HG03066 (cell line): ENCODE data around the gene SPATA20.

ENCODE experiments used
- ATAC-seq: cut with Tn5 transposase; IDR thresholded peaks from one replicate; pipeline ENCODE4 v1.9.1; 2021; ENCODE audit warnings: low read depth; ENCODE audit not compliant: unreplicated experiment

SPATA20 gene

GRCh38 chr17:50557630-50558029 lies 10.7 kb downstream of the SPATA20 start:
- no peak for ATAC-seq

DNA sequence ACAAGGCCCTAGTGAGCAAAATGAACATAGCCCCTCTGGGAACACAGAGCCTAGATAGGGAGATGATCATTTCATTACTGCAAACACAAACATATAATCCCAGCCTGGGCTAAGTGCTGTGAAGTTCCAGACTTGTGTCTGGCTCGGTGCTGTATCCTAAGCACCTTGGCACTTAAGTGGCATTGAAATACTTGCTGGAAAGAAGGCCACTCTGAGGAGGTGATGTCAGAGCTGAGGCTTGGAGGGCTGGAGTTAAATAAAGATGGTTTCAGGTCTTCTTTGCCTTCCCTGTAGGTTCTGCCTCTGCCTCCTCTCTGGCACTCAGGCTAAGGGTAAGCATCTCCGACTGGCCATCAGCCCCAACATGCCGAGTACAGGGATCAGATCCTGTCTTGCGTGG lies 11.1 kb downstream of the SPATA20 start:
- no peak for ATAC-seq

GRCh38 chr17:50558581-50558940 lies 11.6 kb downstream of the SPATA20 start:
- no peak for ATAC-seq

DNA sequence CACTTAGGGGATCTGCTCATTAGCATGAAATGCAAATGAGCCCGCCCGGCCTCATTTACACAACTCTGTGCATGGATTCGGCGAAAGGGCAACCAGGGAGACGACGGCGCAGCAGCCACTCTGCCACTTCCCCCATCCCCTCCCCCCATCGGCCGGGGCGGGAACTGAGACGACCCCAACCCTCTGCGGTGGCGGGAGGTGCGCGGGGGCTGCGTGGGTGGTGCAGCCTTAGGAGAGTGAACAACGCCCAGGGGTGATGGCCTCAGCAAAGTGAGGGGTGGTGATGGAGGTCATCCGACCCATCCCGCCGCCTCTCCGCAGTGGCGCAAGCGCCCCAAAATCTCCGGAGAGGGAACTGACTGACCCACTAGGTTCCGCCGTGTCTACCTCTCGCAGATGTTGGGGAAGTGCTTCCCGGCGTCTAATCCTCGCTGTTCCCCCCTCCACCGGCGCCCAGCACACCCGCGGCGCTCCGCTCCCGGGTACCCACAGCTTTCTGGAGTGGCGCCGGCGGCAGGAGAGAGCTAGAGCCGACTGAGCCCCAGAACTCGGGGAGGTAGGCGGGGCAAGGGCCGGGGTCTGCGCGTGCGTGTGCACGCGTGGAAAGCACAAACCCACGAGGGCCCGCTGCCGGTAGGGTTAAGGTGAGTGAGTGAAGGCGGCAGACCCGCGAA lies 12.1 kb downstream of the SPATA20 start:
- no peak for ATAC-seq

- ATAC-seq, result no peak
Measured at GRCh38 chr17:50559674-50560184, 12.8 kb downstream of the SPATA20 start.

DNA sequence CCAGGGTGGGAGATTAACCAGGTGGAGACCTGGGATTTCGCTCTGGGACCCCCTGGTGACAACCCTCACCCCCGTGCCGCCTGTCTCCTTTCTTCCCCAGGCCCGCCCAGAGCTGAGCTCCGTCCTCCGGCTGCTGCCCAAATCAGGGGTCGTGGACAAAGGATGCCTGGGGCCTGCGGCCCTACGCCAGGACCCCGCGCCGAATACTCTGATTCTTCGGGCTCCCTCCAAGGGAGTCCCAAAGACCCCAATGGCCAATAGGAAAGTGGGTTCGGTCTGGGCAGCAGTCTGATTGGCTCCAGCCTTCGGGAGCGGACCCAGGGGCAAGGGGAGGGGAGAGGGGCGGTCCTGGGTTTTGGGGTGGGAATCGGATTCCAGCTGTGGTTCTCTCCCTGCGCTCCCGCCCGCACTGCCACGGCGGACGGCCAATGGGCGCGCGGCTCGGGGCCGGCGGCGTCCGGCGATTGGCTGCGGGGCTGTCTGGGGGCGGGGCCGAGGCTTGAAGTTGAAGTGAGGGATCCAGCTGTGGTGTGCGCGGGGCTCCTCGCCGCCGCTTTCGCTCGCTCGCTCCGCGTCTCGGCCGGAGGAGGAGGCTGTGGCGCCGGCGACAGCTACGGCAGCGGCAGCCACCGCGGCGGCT lies 13.3 kb downstream of the SPATA20 start, which contains the start of gene CACNA1G:
CACNA1G (plus strand) TSS at position 531 of the 640 bp plus-strand sequence. CDS start 745 bp downstream, outside the sequence.
- peak; percentile 86 for ATAC-seq

- ATAC-seq, result no peak
Measured at GRCh38 chr17:50560931-50561745, 14.2 kb downstream of the SPATA20 start.

DNA sequence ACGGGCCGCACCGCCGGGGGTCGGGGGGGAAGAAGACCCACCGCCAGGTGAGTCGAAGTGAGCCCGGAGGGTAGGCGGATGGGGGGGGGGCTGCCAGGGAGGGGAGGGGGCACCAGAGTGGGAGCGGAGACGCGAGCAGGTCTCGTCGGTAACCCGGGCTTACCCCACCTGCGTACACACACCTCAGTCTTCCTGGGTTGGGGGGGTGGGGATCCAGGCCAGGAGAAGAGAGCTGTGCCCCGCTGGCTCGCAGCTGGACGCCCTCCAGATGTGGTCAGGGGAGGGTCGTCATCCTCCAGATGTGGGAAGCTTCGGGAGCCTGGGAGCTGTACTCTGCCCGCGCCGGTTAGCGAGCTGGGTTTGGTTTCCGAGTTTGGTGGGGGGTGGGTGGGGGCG lies 14.8 kb downstream of the SPATA20 start:
- ATAC-seq, result no peak

- ATAC-seq, result no peak
Measured at GRCh38 chr17:50562242-50563091, 15.5 kb downstream of the SPATA20 start.

- no peak for ATAC-seq
Measured at GRCh38 chr17:50563092-50563511, 16.1 kb downstream of the SPATA20 start.

- ATAC-seq, result no peak
Measured at GRCh38 chr17:50564916-50565315, 17.9 kb downstream of the SPATA20 start.

DNA sequence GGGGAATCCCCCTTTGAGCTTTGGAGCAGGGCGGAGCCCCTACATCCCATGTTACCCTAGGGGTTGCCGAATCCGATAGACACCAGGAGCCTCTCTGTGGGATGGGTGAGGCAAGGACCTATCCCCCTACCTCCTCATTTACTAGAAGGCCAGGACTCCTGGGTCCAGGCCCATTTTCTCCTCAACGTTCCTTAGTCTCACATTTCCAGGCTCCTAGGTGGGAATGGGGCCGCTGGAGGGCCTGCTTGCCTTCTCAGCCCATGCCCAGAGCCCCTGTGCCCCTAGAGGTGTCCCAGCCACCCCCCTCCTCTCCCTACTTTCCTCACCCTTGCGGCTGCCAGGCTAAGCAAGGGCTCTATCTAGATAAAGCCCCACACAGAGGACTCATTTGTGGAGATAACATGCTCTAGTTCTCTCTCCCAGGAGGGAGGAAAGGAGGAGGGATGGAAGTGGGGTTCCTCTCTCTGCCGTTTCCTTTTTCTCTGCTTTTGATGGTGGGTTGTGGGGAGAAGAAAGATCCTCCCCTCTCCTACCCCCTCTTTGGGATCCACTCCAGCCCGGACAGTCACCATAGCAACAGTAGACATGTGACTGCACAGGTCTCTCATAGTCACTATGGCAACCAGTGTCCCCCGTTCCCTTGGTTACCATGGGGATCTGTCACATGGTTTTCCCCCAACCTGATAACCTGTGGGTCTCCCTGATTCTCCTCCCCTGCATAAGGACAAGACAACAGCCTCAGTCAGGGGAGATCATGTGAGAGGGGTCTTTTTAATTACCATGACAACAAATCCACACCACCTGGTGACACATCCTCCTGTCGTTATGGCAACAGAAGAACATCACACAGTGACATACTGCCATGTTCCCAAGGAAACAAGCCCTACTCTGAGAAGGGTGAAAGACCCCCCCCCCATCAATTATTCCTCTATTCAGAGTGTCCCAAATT lies 18.7 kb downstream of the SPATA20 start:
- no peak for ATAC-seq

DNA sequence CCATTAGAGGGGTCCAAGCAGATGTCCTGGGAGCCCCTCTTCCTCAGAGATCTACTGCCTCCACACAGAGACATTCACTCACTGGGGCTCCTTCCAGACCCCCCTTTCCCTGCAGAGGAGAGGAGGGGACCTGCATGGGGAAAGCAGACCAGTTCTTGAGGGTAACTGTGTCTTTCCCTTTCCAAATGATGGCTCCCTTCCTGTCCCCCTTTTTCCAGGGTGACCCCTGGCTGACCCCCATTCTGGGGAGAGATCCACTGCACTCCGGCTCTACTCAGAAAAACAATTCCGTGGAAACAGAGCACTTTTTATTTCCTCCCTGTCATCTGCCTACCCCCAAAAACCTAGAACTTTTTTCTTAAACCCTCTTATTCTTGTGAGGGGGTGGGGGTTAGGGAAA lies 19.9 kb downstream of the SPATA20 start:
- ATAC-seq, result no peak

DNA sequence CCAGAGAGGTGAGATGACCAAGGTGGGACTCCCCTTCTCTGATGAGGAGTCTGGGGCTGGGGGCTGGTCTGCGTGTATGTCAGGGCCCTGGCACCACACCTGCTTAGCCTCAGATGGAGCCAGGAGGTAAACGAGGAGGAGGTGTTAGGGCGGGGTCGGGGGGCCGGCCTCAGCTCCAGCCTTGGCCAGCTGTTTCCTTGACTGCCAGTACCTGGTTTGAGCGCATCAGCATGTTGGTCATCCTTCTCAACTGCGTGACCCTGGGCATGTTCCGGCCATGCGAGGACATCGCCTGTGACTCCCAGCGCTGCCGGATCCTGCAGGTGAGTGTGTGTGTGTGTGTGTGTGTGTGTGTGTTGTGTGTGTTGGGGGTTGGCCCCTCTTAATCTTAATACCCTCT lies 21.7 kb downstream of the SPATA20 start:
- no peak for ATAC-seq

DNA sequence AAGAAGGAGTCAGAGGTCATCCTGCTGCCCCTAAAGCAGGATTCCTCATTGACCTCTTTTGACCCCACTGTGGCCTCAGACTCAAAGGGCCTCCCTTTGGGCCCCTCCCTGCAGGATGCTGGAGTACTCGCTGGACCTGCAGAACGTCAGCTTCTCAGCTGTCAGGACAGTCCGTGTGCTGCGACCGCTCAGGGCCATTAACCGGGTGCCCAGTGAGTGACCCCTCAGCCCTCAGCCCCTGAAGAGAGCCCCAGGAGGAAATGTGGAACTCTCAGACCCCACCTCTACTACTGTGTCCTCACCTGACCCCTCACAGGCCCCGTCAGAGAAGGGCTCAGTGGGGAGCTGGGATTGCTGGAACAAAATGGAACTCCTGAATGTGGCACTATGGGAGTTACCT lies 22.6 kb downstream of the SPATA20 start:
- no peak for ATAC-seq

GRCh38 chr17:50570032-50570431 lies 23.1 kb downstream of the SPATA20 start:
- no peak for ATAC-seq

DNA sequence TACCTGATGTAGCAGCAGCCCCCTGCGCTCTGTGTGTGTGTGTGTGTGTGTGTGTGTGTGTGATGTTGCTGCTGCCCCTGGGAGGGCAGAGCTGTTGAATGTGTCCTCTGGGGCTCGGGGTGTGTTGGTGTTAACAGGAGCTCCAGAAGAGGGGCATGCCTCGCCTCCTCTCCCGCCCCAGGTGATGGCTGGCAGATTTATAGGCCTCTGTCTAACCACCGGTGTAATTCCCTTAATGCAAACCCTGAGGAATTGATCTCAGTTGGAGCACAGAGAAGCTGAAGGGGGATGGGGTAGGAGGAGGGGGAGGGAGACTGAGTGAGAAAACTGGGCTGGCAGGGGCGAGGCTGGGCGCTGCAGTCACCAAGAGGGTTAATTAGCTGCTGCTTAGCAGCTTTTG lies 23.6 kb downstream of the SPATA20 start:
- no peak for ATAC-seq

GRCh38 chr17:50571681-50572080 lies 24.7 kb downstream of the SPATA20 start:
- no peak for ATAC-seq

DNA sequence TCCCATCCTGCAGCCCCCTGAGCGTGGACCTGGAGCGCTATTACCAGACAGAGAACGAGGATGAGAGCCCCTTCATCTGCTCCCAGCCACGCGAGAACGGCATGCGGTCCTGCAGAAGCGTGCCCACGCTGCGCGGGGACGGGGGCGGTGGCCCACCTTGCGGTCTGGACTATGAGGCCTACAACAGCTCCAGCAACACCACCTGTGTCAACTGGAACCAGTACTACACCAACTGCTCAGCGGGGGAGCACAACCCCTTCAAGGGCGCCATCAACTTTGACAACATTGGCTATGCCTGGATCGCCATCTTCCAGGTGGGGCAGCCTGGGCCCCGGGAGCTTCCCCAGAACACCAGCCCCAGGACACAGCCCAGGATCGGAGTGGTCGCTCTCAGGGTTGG lies 25.6 kb downstream of the SPATA20 start:
- no peak for ATAC-seq
